AG10803 (cell line): ENCODE data around the gene TMEM209.

Experiments used
- DNase-seq: peaks from one replicate; pipeline ENCODE4 v3.0.0; 2010; ENCODE audit warnings: low read depth
- H3K4me3 ChIP-seq: 2 replicates; pipeline ENCODE4 v1.5.1; 2011; ENCODE audit warnings: mild to moderate bottlenecking, low read length, control low read depth
- CTCF ChIP-seq: conservative IDR thresholded peaks from 2 replicates; pipeline ENCODE4 v1.5.1; 2011; ENCODE audit warnings: mild to moderate bottlenecking, low read length, control low read depth, inconsistent platforms

The TMEM209 gene

DNA sequence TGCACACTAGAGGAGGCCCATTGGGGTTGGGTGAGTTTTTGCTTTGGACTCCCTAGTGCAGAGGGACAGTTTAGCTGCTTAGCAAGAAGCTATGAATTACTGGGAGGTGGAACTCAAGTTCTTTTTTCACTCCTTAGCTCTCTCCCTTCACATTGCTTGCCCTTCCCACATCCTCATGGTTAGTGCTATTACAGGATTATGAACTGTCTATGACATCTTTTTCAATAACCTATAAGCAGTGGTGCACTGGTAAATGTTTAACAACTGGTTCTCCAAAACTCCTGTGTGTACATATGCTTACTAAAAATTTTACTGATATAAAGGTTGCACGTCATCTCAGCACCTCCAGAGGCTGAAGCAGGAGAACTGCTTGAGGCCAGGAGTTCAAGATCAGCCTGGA is 8.6 kb upstream of the TMEM209 start:
- no peak overlapping the region for H3K4me3 ChIP-seq
- TF ChIP-seq CTCF = no peak
- no peak for DNase-seq

GRCh38 chr7:130210181-130210935 is 5.2 kb upstream of the TMEM209 start:
- peak overlapping the region; percentile 16; the same call in 1 of the 2 replicates for H3K4me3 ChIP-seq
- DNase-seq = peak; percentile 58
- no peak for TF ChIP-seq CTCF

GRCh38 chr7:130208516-130208915 is 3.3 kb upstream of the TMEM209 start:
- no peak overlapping the region for H3K4me3 ChIP-seq
- TF ChIP-seq CTCF = no peak
- DNase-seq = peak; percentile 67

DNA sequence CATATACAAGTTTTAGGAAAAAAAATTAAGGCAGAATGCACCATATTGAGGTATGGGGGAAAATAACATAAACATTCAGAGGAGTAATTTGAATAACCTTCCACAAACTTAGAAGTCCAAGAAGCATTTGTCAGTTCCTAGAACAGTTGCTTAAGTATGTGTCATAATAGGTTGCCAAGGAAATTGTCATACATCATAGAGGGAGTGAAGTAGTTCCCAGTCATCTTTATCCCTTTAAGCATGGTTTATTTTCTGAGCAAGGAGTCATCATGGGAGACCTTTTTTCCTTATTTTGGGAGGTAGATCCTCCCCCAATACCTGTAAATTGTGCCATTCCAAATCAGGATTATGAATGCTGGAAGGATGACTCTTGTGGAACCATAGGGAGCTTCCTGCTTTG is 2.4 kb upstream of the TMEM209 start, which contains the start of gene SSMEM1:
TSS of gene SSMEM1 (plus strand) at position 219 of the 400 bp plus-strand sequence. CDS start at position 270, 51 bp downstream.
- peak; percentile 82 for DNase-seq
- TF ChIP-seq CTCF = no peak

GRCh38 chr7:130207033-130207432 is 1.8 kb upstream of the TMEM209 start:
- no peak overlapping the region for H3K4me3 ChIP-seq
- TF ChIP-seq CTCF = no peak
- no peak for DNase-seq

More for the DNA sequence above, 2.4 kb upstream of the TMEM209 start, which contains the start of gene SSMEM1:
- H3K4me3 ChIP-seq = no peak within 1 kb of the TSS

GRCh38 chr7:130201796-130202195 is 3.4 kb downstream of the TMEM209 start:
- H3K4me3 ChIP-seq = no peak overlapping the region
- no peak for DNase-seq
- no peak for TF ChIP-seq CTCF

- no peak for TF ChIP-seq CTCF
- DNase-seq = no peak
- H3K4me3 ChIP-seq = no peak overlapping the region
These were observed 8.1 kb downstream of the TMEM209 start for GRCh38 chr7:130197094-130197493.
